ENCODE data around the gene MYH1.

MYH1 gene

GRCh38 chr17:10527419-10527818, 9.1 kb upstream of the MYH1 start:
- H4K5ac ChIP-seq (ENCODE audit: low read length), result no peak overlapping the region
- no peak overlapping the region for H3K18ac ChIP-seq (ENCODE audit: low read length)
- H3K27me3 ChIP-seq (ENCODE audit: insufficient read depth, low read length, poor library complexity), result no peaks in the 10 kb centered on the region
- no peak overlapping the region for H2BK15ac ChIP-seq (replicated peaks; ENCODE audit: low read depth)
- no peak overlapping the region for H2BK5ac ChIP-seq (ENCODE audit: low read length)
- no peaks in the 10 kb centered on the region for H3K79me1 ChIP-seq (ENCODE audit: low read length)
- no peak overlapping the region for H3K27ac ChIP-seq (ENCODE audit: low read depth, low read length)
- H3K4me1 ChIP-seq (ENCODE audit: control insufficient read depth, low read depth, low read length), result no peaks in the 10 kb centered on the region
- no peaks in the 10 kb centered on the region for H3K79me2 ChIP-seq (ENCODE audit: control insufficient read depth, insufficient read depth, low read length)
- H4K8ac ChIP-seq (ENCODE audit: low read depth, low read length), result no peak overlapping the region
- no peak overlapping the region for H2AK5ac ChIP-seq (ENCODE audit: low read length)
- H3K23ac ChIP-seq (ENCODE audit: low read length), result no peak overlapping the region
- H3K56ac ChIP-seq (ENCODE audit: low read length), result no peak overlapping the region
- H3K4me3 ChIP-seq (ENCODE audit: low read length), result no peak overlapping the region
- no peak for DNase-seq
- no peak overlapping the region for H3K9ac ChIP-seq (ENCODE audit: low read length)
- no CpG with 5 or more reads among the region's 6 CpGs for WGBS (ENCODE audit: extremely low coverage, insufficient coverage, low lambda C conversion rate)
- no peak overlapping the region for H3K4ac ChIP-seq (ENCODE audit: low read depth, low read length)
- H3K36me3 ChIP-seq (ENCODE audit: control insufficient read depth, insufficient read depth, low read length), result no peaks in the 10 kb centered on the region
- H3K4me2 ChIP-seq (ENCODE audit: low read length), result no peak overlapping the region
- H2BK120ac ChIP-seq (ENCODE audit: low read depth, low read length), result no peak overlapping the region

DNA sequence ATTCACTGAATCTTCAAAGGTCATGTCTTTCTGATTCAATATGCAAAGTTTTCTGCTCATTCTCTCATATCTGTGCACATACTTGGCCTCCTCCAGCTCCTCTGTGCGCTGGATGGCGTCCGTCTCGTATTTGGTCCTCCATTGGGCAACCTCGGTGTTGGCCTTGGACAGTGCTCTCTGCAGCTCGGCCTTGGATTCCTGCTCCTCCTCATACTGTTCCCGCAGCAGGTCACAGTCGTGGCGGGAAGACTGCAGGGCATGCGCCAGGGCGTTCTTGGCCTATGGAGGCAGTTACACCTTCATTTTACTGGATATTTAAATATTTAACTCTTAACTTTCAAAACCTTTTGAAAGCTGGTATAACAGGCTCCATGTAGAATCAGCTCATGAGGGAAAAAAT, 8.2 kb upstream of the MYH1 start:
- Histone ChIP-seq H3K36me3 (ENCODE audit: control insufficient read depth, insufficient read depth, low read length) (no peaks in the 10 kb centered on the region), H2BK120ac (ENCODE audit: low read depth, low read length) (no peak overlapping the region), H3K56ac (ENCODE audit: low read length) (no peak overlapping the region), H3K18ac (ENCODE audit: low read length) (no peak overlapping the region), H2BK5ac (ENCODE audit: low read length) (no peak overlapping the region), H4K5ac (ENCODE audit: low read length) (no peak overlapping the region), H3K9ac (ENCODE audit: low read length) (no peak overlapping the region), H3K23ac (ENCODE audit: low read length) (no peak overlapping the region), H3K4me1 (ENCODE audit: control insufficient read depth, low read depth, low read length) (no peaks in the 10 kb centered on the region), H2BK15ac (replicated peaks; ENCODE audit: low read depth) (no peak overlapping the region), H3K4ac (ENCODE audit: low read depth, low read length) (no peak overlapping the region), H3K4me2 (ENCODE audit: low read length) (no peak overlapping the region), H3K4me3 (ENCODE audit: low read length) (no peak overlapping the region), H3K27me3 (ENCODE audit: insufficient read depth, low read length, poor library complexity) (no peaks in the 10 kb centered on the region), H4K8ac (ENCODE audit: low read depth, low read length) (no peak overlapping the region), H2AK5ac (ENCODE audit: low read length) (no peak overlapping the region), H3K27ac (ENCODE audit: low read depth, low read length) (no peak overlapping the region), H3K79me1 (ENCODE audit: low read length) (no peaks in the 10 kb centered on the region), H3K79me2 (ENCODE audit: control insufficient read depth, insufficient read depth, low read length) (no peaks in the 10 kb centered on the region)
- DNase-seq, result no peak
- no CpG with 5 or more reads among the region's 11 CpGs for WGBS (ENCODE audit: extremely low coverage, insufficient coverage, low lambda C conversion rate)

DNA sequence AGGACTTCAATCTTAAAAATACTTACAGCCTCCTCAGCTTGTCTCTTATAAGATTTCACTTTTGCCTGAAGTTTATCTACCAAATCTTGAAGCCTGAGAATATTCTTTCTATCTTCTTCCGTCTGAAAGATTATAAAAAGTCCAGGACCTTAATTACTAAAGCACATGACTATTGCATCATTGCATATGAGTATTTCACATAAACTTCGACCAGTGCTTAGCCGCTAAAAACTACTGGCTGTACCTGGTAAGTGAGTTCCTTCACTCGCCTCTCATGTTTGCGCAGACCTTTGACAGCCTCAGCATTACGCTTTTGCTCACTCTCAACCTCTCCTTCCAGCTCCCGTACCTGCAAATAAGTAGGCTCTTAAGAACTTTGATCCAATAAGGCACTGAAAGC, 4.7 kb upstream of the MYH1 start:
- no peaks in the 10 kb centered on the region for H3K79me1 ChIP-seq (ENCODE audit: low read length)

GRCh38 chr17:10521949-10522348, 3.6 kb upstream of the MYH1 start:
- H3K36me3 ChIP-seq (ENCODE audit: control insufficient read depth, insufficient read depth, low read length), result no peaks in the 10 kb centered on the region
- H2BK15ac ChIP-seq (replicated peaks; ENCODE audit: low read depth), result no peak overlapping the region
- no peak overlapping the region for H3K9ac ChIP-seq (ENCODE audit: low read length)
- no peaks in the 10 kb centered on the region for H3K27me3 ChIP-seq (ENCODE audit: insufficient read depth, low read length, poor library complexity)
- DNase-seq, result no peak
- no peak overlapping the region for H4K5ac ChIP-seq (ENCODE audit: low read length)
- no peak overlapping the region for H3K23ac ChIP-seq (ENCODE audit: low read length)
- no peak overlapping the region for H3K4ac ChIP-seq (ENCODE audit: low read depth, low read length)
- no peak overlapping the region for H4K8ac ChIP-seq (ENCODE audit: low read depth, low read length)
- no peak overlapping the region for H3K56ac ChIP-seq (ENCODE audit: low read length)
- no peaks in the 10 kb centered on the region for H3K4me1 ChIP-seq (ENCODE audit: control insufficient read depth, low read depth, low read length)
- no peak overlapping the region for H3K27ac ChIP-seq (ENCODE audit: low read depth, low read length)
- no peak overlapping the region for H3K4me2 ChIP-seq (ENCODE audit: low read length)
- H3K79me1 ChIP-seq (ENCODE audit: low read length), result no peaks in the 10 kb centered on the region
- H2BK5ac ChIP-seq (ENCODE audit: low read length), result no peak overlapping the region
- H2AK5ac ChIP-seq (ENCODE audit: low read length), result no peak overlapping the region
- H3K18ac ChIP-seq (ENCODE audit: low read length), result no peak overlapping the region
- H3K79me2 ChIP-seq (ENCODE audit: control insufficient read depth, insufficient read depth, low read length), result no peaks in the 10 kb centered on the region
- no peak overlapping the region for H3K4me3 ChIP-seq (ENCODE audit: low read length)
- H2BK120ac ChIP-seq (ENCODE audit: low read depth, low read length), result no peak overlapping the region

More for the DNA sequence above, 4.7 kb upstream of the MYH1 start:
- Histone ChIP-seq H3K18ac (ENCODE audit: low read length) (no peak overlapping the region), H3K27ac (ENCODE audit: low read depth, low read length) (no peak overlapping the region), H2BK120ac (ENCODE audit: low read depth, low read length) (no peak overlapping the region), H3K56ac (ENCODE audit: low read length) (no peak overlapping the region), H3K23ac (ENCODE audit: low read length) (no peak overlapping the region), H3K27me3 (ENCODE audit: insufficient read depth, low read length, poor library complexity) (no peaks in the 10 kb centered on the region), H3K4ac (ENCODE audit: low read depth, low read length) (no peak overlapping the region), H4K8ac (ENCODE audit: low read depth, low read length) (no peak overlapping the region), H2AK5ac (ENCODE audit: low read length) (no peak overlapping the region), H3K4me1 (ENCODE audit: control insufficient read depth, low read depth, low read length) (no peaks in the 10 kb centered on the region), H3K36me3 (ENCODE audit: control insufficient read depth, insufficient read depth, low read length) (no peaks in the 10 kb centered on the region), H2BK15ac (replicated peaks; ENCODE audit: low read depth) (no peak overlapping the region), H3K9ac (ENCODE audit: low read length) (no peak overlapping the region), H3K4me3 (ENCODE audit: low read length) (no peak overlapping the region), H4K5ac (ENCODE audit: low read length) (no peak overlapping the region), H3K4me2 (ENCODE audit: low read length) (no peak overlapping the region), H3K79me2 (ENCODE audit: control insufficient read depth, insufficient read depth, low read length) (no peaks in the 10 kb centered on the region), H2BK5ac (ENCODE audit: low read length) (no peak overlapping the region)
- WGBS (ENCODE audit: extremely low coverage, insufficient coverage, low lambda C conversion rate), result no CpG with 5 or more reads among the region's 7 CpGs
- no peak for DNase-seq

- Histone ChIP-seq H3K4me1 (ENCODE audit: control insufficient read depth, low read depth, low read length) (no peaks in the 10 kb centered on the region), H4K8ac (ENCODE audit: low read depth, low read length) (no peak overlapping the region), H3K4ac (ENCODE audit: low read depth, low read length) (no peak overlapping the region), H2BK15ac (replicated peaks; ENCODE audit: low read depth) (no peak overlapping the region), H3K79me1 (ENCODE audit: low read length) (no peaks in the 10 kb centered on the region), H2BK120ac (ENCODE audit: low read depth, low read length) (no peak overlapping the region), H3K27me3 (ENCODE audit: insufficient read depth, low read length, poor library complexity) (no peaks in the 10 kb centered on the region), H3K36me3 (ENCODE audit: control insufficient read depth, insufficient read depth, low read length) (no peaks in the 10 kb centered on the region), H2AK5ac (ENCODE audit: low read length) (no peak overlapping the region), H3K9ac (ENCODE audit: low read length) (no peak overlapping the region), H3K18ac (ENCODE audit: low read length) (no peak overlapping the region), H3K4me3 (ENCODE audit: low read length) (no peak overlapping the region), H3K23ac (ENCODE audit: low read length) (no peak overlapping the region), H3K79me2 (ENCODE audit: control insufficient read depth, insufficient read depth, low read length) (no peaks in the 10 kb centered on the region), H3K4me2 (ENCODE audit: low read length) (no peak overlapping the region), H3K56ac (ENCODE audit: low read length) (no peak overlapping the region), H4K5ac (ENCODE audit: low read length) (no peak overlapping the region), H2BK5ac (ENCODE audit: low read length) (no peak overlapping the region), H3K27ac (ENCODE audit: low read depth, low read length) (no peak overlapping the region)
- DNase-seq, result no peak
Observed at GRCh38 chr17:10516638-10517037, 1.7 kb downstream of the MYH1 start.

DNA sequence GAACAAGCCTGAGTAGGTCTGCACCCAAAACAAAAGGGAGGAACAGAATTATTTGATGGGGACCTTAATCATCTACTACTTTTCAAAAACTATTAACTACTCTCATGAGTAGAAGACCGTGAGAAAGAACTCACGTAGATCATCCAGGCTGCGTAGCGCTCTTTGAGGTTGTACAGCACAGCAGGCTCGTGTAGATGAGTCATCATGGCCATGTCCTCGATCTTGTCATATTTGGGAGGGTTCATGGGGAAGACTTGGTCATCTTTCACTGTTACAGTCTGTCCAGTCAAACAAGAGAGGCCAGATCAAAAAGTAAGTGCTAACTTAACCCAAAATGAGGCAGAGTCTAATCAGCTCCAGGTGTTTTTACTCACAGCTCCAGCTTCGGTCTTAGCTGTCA, 2.3 kb downstream of the MYH1 start:
- WGBS (ENCODE audit: extremely low coverage, insufficient coverage, low lambda C conversion rate), result no CpG with 5 or more reads among the region's 7 CpGs

More for the DNA sequence above, 2.3 kb downstream of the MYH1 start:
- H3K18ac ChIP-seq (ENCODE audit: low read length), result no peak overlapping the region
- no peak overlapping the region for H3K4ac ChIP-seq (ENCODE audit: low read depth, low read length)
- H2BK15ac ChIP-seq (replicated peaks; ENCODE audit: low read depth), result no peak overlapping the region
- H4K8ac ChIP-seq (ENCODE audit: low read depth, low read length), result no peak overlapping the region
- no peak overlapping the region for H3K27ac ChIP-seq (ENCODE audit: low read depth, low read length)
- H2BK120ac ChIP-seq (ENCODE audit: low read depth, low read length), result no peak overlapping the region
- no peak overlapping the region for H4K5ac ChIP-seq (ENCODE audit: low read length)
- H3K79me1 ChIP-seq (ENCODE audit: low read length), result no peaks in the 10 kb centered on the region
- no peak overlapping the region for H3K9ac ChIP-seq (ENCODE audit: low read length)
- H3K27me3 ChIP-seq (ENCODE audit: insufficient read depth, low read length, poor library complexity), result no peaks in the 10 kb centered on the region
- DNase-seq, result no peak
- no peak overlapping the region for H3K4me2 ChIP-seq (ENCODE audit: low read length)
- H2AK5ac ChIP-seq (ENCODE audit: low read length), result no peak overlapping the region
- H3K56ac ChIP-seq (ENCODE audit: low read length), result no peak overlapping the region
- H3K36me3 ChIP-seq (ENCODE audit: control insufficient read depth, insufficient read depth, low read length), result no peaks in the 10 kb centered on the region
- no peak overlapping the region for H3K23ac ChIP-seq (ENCODE audit: low read length)
- no peak overlapping the region for H2BK5ac ChIP-seq (ENCODE audit: low read length)
- H3K79me2 ChIP-seq (ENCODE audit: control insufficient read depth, insufficient read depth, low read length), result no peaks in the 10 kb centered on the region
- no peak overlapping the region for H3K4me3 ChIP-seq (ENCODE audit: low read length)
- no peaks in the 10 kb centered on the region for H3K4me1 ChIP-seq (ENCODE audit: control insufficient read depth, low read depth, low read length)

Measured in mesendoderm (in vitro differentiated cells).